HepG2 (cell line): ENCODE measurements around the gene CD84.

Experiments
- POLR2A ChIP-seq, 2 experiments: IDR thresholded peaks; 2 replicates each; pipeline ENCODE4 v1.6.1; 2011; ENCODE audit warnings: low read depth in 2 of 2, low read length in 2 of 2, mild to moderate bottlenecking in 1 of 2, moderate library complexity in 1 of 2; ENCODE audit not compliant: insufficient read depth in 1 of 2
- SYNCRIP ChIP-seq: fragments of 200-400 bp; formaldehyde crosslinking; IDR thresholded peaks from 2 replicates; pipeline ENCODE4 v1.6.1; 2018; ENCODE audit warnings: mild to moderate bottlenecking, low read depth, low read length; ENCODE audit not compliant: insufficient read depth
- ZFP36L2 ChIP-seq: sonication (generic); formaldehyde crosslinking; IDR thresholded peaks from 2 replicates; pipeline ENCODE4 v1.4.0; 2020; ENCODE audit warnings: missing genetic modification reagents
- ZMYM4 ChIP-seq: sonication (generic); formaldehyde crosslinking; IDR thresholded peaks from 2 replicates; pipeline ENCODE4 v1.8.1; 2023; ENCODE audit warnings: mild to moderate bottlenecking, missing genetic modification reagents
- ZNF660 ChIP-seq: sonication (generic); formaldehyde crosslinking; IDR thresholded peaks from 2 replicates; pipeline ENCODE4 v1.5.1; 2020; ENCODE audit warnings: mild to moderate bottlenecking, low read depth, missing genetic modification reagents, borderline replicate concordance

GRCh38 chr1:160618327-160618726 lies 39.0 kb upstream of the CD84 start:
- TF ChIP-seq ZNF660 (CRISPR knock-in tag) (no peak), POLR2A (IDR thresholded peaks at IDR 0.05; ENCODE audit: insufficient read depth in 1 of 2, low read depth in 2 of 2, low read length in 2 of 2) (no peak), SYNCRIP (no peak), ZFP36L2 (CRISPR knock-in tag) (no peak), ZMYM4 (CRISPR knock-in tag) (no peak)
